Kidney tubule cell (primary cell): ENCODE measurements around the gene WDHD1.
"Not testable (repeated sequence)": the region's sequence is repeated elsewhere in the genome, so short reads cannot be mapped to it uniquely, and the experiment has no call there.

Experiments used
- DNase-seq: peaks from one replicate; pipeline ENCODE4 v3.0.0-alpha.2; 2018; ENCODE audit warnings: low spot score

WDHD1 gene

DNA sequence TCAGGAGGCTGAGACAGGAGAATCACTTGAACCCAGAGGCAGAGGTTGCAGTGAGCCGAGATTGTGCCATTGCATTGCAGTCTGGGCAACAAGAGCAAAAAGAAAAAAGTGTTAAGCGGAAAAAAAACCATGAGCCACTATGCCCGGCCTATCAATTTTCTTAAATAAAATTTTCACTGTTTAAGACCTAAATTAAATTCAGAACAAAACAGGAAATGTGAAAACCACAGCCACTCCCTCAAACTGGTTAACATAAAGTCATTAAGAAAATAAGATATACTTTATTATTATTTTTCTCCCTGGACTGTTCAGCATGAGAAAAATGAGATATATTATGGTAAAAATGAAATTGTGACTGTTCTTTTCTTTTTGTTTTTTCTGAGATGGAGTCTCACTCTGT lies 79.7 kb downstream of the WDHD1 start:
- DNase-seq, result no peak

GRCh38 chr14:54946500-54946899 lies 80.4 kb downstream of the WDHD1 start:
- no peak for DNase-seq

GRCh38 chr14:54944737-54945391 lies 82.0 kb downstream of the WDHD1 start:
- no peak for DNase-seq

- DNase-seq, result no peak
Measured at GRCh38 chr14:54942913-54943312, 84.0 kb downstream of the WDHD1 start.

- no peak for DNase-seq
Measured at GRCh38 chr14:54936816-54937215, 90.1 kb downstream of the WDHD1 start.

DNA sequence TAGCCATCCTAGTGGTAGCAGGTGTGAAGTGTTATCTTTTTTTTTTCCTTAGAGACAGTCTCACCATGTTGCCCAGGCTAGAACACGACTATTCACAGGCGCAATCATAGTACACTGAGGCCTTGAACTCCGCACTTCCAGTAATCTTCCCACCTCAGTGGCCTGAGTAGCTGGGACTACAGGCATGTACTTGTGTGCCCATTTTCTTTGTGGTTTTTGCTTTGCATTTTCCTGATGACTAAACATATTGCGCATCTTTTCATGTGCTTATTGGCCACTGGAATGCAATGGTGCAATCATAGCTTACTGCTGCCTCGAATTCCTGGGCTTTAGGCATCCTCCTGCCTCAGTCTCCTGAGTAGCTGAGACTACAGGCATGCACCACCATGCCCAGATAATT lies 90.9 kb downstream of the WDHD1 start:
- no peak for DNase-seq

DNA sequence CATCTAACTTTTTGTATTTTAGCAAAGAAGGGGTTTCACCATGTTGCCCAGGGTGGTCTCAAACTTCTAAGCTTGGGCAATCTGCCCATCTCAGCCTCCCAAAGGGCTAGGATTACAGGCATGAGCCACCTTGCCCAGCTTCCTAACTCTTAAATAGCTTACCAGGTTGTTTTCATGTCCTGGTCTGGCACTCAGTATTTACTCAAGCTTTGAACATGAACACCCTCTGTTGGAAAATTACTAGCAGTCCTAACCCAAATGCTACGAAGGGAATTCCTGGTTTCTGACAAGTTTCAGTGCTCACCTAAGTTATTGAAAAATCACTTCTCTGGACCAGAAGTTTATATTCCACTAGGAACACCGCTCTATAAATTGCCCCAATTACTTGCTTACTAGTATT lies 91.8 kb downstream of the WDHD1 start:
- DNase-seq, result no peak

DNA sequence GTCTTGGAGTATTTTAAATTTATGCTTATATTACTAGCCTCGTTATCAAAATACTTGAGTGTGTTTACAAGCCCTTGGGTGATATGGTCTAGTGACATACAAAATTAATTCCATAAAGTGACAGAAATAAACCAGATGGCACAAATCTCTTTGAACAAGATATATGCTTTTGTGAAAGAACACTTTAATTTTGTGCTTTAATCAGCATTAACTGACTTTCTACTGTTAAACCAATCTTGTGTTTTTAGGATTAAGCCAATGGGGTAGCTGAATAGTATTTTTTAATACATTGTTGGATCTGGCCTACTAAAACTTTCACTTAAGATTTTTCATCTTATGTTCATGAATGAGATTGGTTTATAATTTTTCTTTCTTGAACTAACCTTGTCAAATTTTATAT lies 93.9 kb downstream of the WDHD1 start:
- DNase-seq, result no peak

DNA sequence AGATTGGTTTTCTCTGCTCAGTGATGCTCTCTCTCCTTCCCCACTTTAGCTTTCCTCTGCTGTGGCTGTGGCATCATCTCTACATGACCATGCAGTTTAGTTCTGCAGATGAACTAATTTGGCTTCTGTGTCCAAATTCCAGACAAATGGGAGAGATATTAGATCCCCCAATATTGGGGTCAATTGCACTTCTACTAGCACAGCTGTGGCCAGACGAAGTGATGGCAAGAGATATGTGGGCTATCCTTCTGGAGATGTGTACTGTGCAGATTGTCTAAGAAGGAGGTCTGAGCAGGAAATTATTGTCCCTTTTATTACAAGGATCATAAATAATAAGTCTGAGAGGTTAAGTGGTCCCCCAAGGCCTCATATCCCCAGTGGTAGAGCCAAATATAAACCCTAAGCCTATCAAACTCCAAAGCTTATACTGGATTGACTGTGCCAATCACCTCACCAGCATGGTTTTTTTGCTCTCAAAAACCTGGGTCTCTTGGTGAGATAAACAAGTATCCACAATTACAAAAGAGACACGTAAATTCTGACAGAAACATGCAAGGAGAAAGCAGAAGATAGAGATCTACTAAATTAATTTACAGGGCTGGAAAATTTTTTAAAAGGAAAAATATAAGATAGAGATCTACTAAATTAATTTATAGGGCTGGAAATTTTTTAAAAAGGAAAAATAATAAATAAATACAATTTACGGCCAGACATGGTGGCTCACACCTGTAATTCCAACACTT lies 95.1 kb downstream of the WDHD1 start:
- DNase-seq, result no peak

- DNase-seq, result no peak
Measured at GRCh38 chr14:54931101-54931500, 95.8 kb downstream of the WDHD1 start.

- DNase-seq, result no peak
Measured at GRCh38 chr14:54929556-54929955, 97.3 kb downstream of the WDHD1 start.

DNA sequence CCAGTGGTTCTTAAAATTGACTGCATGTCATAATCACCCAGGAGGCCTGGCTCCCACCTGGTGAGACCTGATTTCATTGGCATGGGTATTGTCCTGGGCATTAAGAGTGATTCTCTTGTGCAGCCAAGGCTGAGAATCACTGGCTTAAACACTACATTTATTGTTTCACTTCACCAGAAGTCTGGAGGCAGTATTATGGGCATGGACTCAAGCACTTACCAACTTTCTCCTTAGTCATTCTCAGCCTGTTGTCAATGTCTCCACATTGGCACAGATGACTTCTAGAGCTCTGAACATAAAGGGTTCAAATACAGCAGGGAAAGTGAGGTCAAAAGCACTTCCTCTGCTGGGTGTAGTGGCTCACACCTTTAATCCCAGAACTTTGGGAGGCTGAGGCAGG lies 98.7 kb downstream of the WDHD1 start:
- DNase-seq, result no peak

- DNase-seq, result no peak
Measured at GRCh38 chr14:54927551-54927950, 99.3 kb downstream of the WDHD1 start.

GRCh38 chr14:54926570-54926969 lies 100.3 kb downstream of the WDHD1 start:
- DNase-seq, result not testable (repeated sequence)

GRCh38 chr14:54922598-54922997 lies 104.3 kb downstream of the WDHD1 start:
- no peak for DNase-seq

- DNase-seq, result no peak
Measured at GRCh38 chr14:54920052-54920451, 106.8 kb downstream of the WDHD1 start.

- DNase-seq, result no peak
Measured at GRCh38 chr14:54919330-54919729, 107.6 kb downstream of the WDHD1 start.

- DNase-seq, result no peak
Measured at GRCh38 chr14:54918427-54918826, 108.5 kb downstream of the WDHD1 start.

DNA sequence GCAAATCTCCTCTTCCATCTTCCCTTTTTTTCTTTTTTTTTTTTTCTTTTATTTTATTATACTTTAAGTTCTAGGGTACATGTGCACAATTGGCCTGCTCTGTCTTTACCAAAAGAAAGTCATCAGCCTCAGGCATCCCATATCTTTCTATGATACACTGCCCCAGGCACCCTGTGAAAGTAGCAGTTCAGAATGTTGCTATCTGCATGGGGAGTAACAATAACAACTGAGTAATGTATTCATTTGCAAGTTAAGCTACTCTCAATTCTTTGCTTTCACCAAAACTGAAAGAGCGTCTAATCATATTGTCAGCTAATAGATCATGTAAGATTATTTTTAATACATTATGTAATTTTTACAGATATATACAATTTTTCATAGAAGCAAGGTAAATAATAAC lies 110.8 kb downstream of the WDHD1 start:
- no peak for DNase-seq

DNA sequence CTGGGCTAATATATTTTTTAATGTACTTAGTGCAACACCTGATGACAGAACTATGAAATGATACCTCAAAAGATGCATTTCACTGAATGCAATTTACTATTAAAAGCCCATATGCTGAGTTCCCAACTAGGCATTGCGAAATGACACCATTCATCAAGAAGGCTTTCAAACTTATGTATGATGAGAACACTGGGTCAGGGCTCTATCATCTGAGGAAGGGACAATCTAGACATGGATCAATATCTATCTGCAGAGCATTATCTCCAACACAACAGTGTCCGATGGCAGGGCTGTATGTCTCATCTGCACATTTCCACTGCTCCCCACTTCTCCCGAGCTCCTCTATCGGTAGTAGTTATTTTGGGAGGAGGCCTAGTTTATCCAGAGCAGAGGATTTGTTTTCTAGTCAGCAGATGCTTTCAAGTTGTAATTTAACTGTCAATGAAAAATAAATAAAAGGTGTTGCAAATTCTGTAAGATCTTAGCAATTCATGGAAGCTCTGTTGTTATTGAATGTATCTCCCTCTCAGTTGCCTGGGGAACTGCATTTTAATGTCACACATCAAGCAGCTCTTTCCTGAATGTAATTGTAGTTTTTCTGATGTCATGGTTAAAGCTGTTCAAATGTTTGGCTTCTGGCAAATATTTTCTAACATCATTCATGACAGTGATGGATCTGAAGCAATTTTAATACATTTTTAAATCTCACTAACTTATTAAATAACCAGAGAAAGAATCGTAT lies 116.9 kb downstream of the WDHD1 start:
- DNase-seq, result no peak

- DNase-seq, result not testable (repeated sequence)
Measured at GRCh38 chr14:54908973-54909372, 117.9 kb downstream of the WDHD1 start.

DNA sequence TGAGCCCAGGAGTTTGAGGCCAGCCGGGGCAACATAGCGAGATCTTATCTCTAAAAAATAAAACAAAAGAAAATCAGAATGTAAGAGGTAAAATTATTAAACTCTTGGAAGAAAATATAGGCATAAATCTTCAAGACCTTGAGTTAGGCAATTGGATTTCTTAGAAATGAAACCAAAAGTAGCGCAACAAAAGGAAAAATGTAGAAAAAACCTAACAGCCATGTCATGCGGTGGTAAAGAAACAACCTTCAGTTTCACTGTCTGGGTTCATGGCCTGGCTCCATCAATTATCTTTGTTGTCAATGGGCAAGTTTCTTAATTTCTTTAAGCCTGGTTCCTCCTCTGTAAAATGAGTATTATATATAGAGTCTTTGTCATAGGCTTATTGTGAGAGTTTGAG lies 118.7 kb downstream of the WDHD1 start:
- DNase-seq, result no peak

GRCh38 chr14:54906075-54906474 lies 120.8 kb downstream of the WDHD1 start:
- DNase-seq, result no peak
